CD14-positive monocyte (primary cell): ENCODE measurements around the gene SRD5A3. TPM values are rescaled to one million over a fixed set of nuclear protein-coding genes. Genes with fewer than 3 reads are reported as not detected.

ENCODE experiments used
- DNase-seq, 3 donors: peaks; one replicate each; pipeline ENCODE4 v3.0.0-alpha.2; 2011 to 2022
- H2AFZ ChIP-seq: 2 replicates; pipeline ENCODE4 v1.6.0; 2012; ENCODE audit warnings: mild to moderate bottlenecking, low read depth, low read length, inconsistent platforms; ENCODE audit not compliant: insufficient read depth, poor library complexity, severe bottlenecking
- H3K27ac ChIP-seq, 2 donors: 1 replicate in 1 of 2; 2 replicates in 1 of 2; pipeline ENCODE4 v1.5.1; 2012 to 2013; ENCODE audit warnings: low read length in 2 of 2, control low read depth in 1 of 2, inconsistent platforms in 1 of 2, low read depth in 1 of 2, mild to moderate bottlenecking in 1 of 2
- H3K27me3 ChIP-seq, 2 donors: one replicate each; pipeline versions ENCODE4 v1.6.0 to v1.6.1; 2011 to 2013; ENCODE audit warnings: low read length in 2 of 2; ENCODE audit not compliant: control insufficient read depth in 2 of 2, insufficient read depth in 2 of 2
- H3K36me3 ChIP-seq, 2 donors: replicated peaks in 1 of 2; 1 replicate in 1 of 2; 2 replicates in 1 of 2; pipeline versions ENCODE4 v1.5.1 to v1.6.1; 2012 to 2013; ENCODE audit warnings: low read length in 2 of 2, control low read depth in 1 of 2, inconsistent platforms in 1 of 2, mild to moderate bottlenecking in 1 of 2; ENCODE audit not compliant: insufficient read depth in 2 of 2, control insufficient read depth in 1 of 2
- H3K4me1 ChIP-seq, 2 donors: 1 replicate in 1 of 2; 2 replicates in 1 of 2; pipeline versions ENCODE4 v1.5.1 to v1.6.1; 2012 to 2013; ENCODE audit warnings: low read length in 2 of 2, control low read depth in 1 of 2, inconsistent platforms in 1 of 2, mild to moderate bottlenecking in 1 of 2, moderate library complexity in 1 of 2; ENCODE audit not compliant: insufficient read depth in 2 of 2, control insufficient read depth in 1 of 2
- H3K4me2 ChIP-seq: replicated peaks from 2 replicates; pipeline ENCODE3; 2012; ENCODE audit warnings: low read length, moderate library complexity, mild to moderate bottlenecking; ENCODE audit not compliant: poor library complexity, severe bottlenecking; ENCODE audit errors: extremely low read depth
- H3K4me3 ChIP-seq, 3 experiments: fragments of 200-600 bp in 1 of 3; sonication (generic) in 1 of 3; replicated peaks in 1 of 3; 1 replicate in 2 of 3; 2 replicates in 1 of 3; pipeline ENCODE4 v1.5.1; 2011 to 2013; ENCODE audit warnings: low read length in 3 of 3, mild to moderate bottlenecking in 3 of 3, control low read depth in 2 of 3, low read depth in 2 of 3, inconsistent platforms in 1 of 3, moderate library complexity in 1 of 3
- H3K79me2 ChIP-seq: 2 replicates; pipeline ENCODE4 v1.6.0; 2012; ENCODE audit warnings: mild to moderate bottlenecking, control low read depth, inconsistent platforms, low read length, moderate library complexity; ENCODE audit not compliant: insufficient read depth
- H3K9ac ChIP-seq: 2 replicates; pipeline ENCODE4 v1.6.0; 2017; ENCODE audit warnings: low read length, mild to moderate bottlenecking; ENCODE audit not compliant: insufficient read depth, poor library complexity, severe bottlenecking
- H3K9me3 ChIP-seq, 2 donors: replicated peaks in 1 of 2; 1 replicate in 1 of 2; 2 replicates in 1 of 2; pipeline versions ENCODE4 v1.5.1 to v1.6.1; 2012 to 2013; ENCODE audit warnings: low read length in 2 of 2, control low read depth in 1 of 2; ENCODE audit not compliant: control insufficient read depth in 1 of 2, insufficient read depth in 1 of 2
- H4K20me1 ChIP-seq: 2 replicates; pipeline ENCODE4 v1.6.0; 2012; ENCODE audit warnings: mild to moderate bottlenecking, low read length, control low read depth, moderate library complexity; ENCODE audit not compliant: insufficient read depth
- H3K27ac Mint-ChIP-seq, 7 donors: one replicate each; pipeline ENCODE4 v1.8.0; 2020; ENCODE audit warnings: mild to moderate bottlenecking in 7 of 7, mixed read lengths in 7 of 7, moderate library complexity in 6 of 7, inconsistent platforms in 2 of 7
- H3K27me3 Mint-ChIP-seq, 3 donors: one replicate each; pipeline ENCODE4 v1.8.0; 2021 to 2022; ENCODE audit warnings: low read depth in 3 of 3, mild to moderate bottlenecking in 3 of 3, mixed read lengths in 3 of 3, moderate library complexity in 3 of 3, inconsistent platforms in 1 of 3
- H3K36me3 Mint-ChIP-seq, 2 donors: one replicate each; pipeline ENCODE4 v1.8.0; 2020; ENCODE audit warnings: mixed read lengths in 2 of 2, inconsistent platforms in 1 of 2, mild to moderate bottlenecking in 1 of 2
- H3K4me1 Mint-ChIP-seq: one replicate; pipeline ENCODE4 v1.8.0; 2020; ENCODE audit warnings: mild to moderate bottlenecking, mixed read lengths
- H3K4me3 Mint-ChIP-seq, 2 donors: one replicate each; pipeline ENCODE4 v1.8.0; 2020; ENCODE audit warnings: mild to moderate bottlenecking in 2 of 2, mixed read lengths in 2 of 2, moderate library complexity in 1 of 2
- H3K9me3 Mint-ChIP-seq, 7 donors: one replicate each; pipeline ENCODE4 v1.8.0; 2020 to 2022; ENCODE audit warnings: mixed read lengths in 7 of 7, mild to moderate bottlenecking in 6 of 7, moderate library complexity in 6 of 7, inconsistent platforms in 2 of 7
- CTCF ChIP-seq: fragments of 200-600 bp; IDR thresholded peaks from one replicate; pipeline ENCODE4 v1.8.0; 2022; ENCODE audit warnings: antibody characterized with exemption, mild to moderate bottlenecking
- WGBS: methylation state at CpG from one replicate; pipeline ENCODE4 v1.1.5; 2013; ENCODE audit warnings: missing lambda C conversion rate; ENCODE audit not compliant: insufficient coverage; 5-methylcytosine and 5-hydroxymethylcytosine counted together
- intact Hi-C, 2 donors: fragments of 100-400 bp; cut with micrococcal nuclease; formaldehyde crosslinking; loops; one replicate each; pipeline versions ENCODE4 v1.15.0 to v1.15.1; 2023
- polyA plus RNA-seq, 3 donors: library from polyadenylated mRNA; depleted of rRNA in 1 of 3; unstranded in 2 of 3; stranded (reverse) in 1 of 3; fragments of 300-500 nt in 2 of 3; fragments of >200 nt in 1 of 3; fragmentation: Illumina TruSeq in 2 of 3; gene quantifications; 1 replicate in 2 of 3; 2 replicates in 1 of 3; pipeline ENCODE4 v1.2.3, GENCODE V29; 2012 to 2021
- small RNA-seq: library from RNA; depleted of rRNA; stranded (forward); fragments of <200 nt; gene quantifications from one replicate; pipeline ENCODE3, GENCODE V24; 2012; ENCODE audit warnings: low read depth; ENCODE audit not compliant: insufficient read length

The SRD5A3 gene
- polyA plus RNA-seq, 3 donors = 5.9 to 26.2 (median 16.2) TPM

DNA sequence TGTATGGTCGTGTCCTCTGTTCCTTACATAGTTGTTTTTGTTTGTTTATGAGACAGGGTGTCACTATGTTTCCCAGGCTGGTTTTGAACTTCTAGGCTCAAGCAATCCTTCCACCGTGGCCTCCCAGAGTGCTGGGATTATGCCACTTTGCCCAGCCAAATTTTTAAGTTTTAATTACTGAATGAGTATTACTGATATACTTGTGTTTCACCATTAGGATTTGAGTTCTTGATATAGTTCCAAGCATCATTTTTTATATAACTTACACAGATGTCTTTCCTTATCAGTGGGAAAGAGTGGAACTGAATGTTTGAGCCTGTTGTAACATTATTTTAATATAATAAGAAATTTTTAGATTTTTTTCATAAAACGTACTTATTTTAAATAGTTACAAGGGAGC, 70.1 kb downstream of the SRD5A3 start:
- Mint-ChIP-seq H3K36me3 (peaks cover 52 to 69% of the 10 kb centered on the region in 2 donors), H3K4me3 (no peak overlapping the region), H3K9me3 (no peaks in the 10 kb centered on the region), H3K4me1 (no peaks in the 10 kb centered on the region), H3K27ac (no peak overlapping the region), H3K27me3 (no peaks in the 10 kb centered on the region)
- H3K4me1 ChIP-seq = no peaks in the 10 kb centered on the region
- H3K36me3 ChIP-seq = peaks cover 82 to 92% of the 10 kb centered on the region in 2 donors
- H3K4me2 ChIP-seq = no peak overlapping the region
- no peak overlapping the region for H3K4me3 ChIP-seq
- no peak overlapping the region for H3K27ac ChIP-seq
- no peaks in the 10 kb centered on the region for H3K27me3 ChIP-seq
- H4K20me1 ChIP-seq = peaks cover 95% of the 10 kb centered on the region
- TF ChIP-seq CTCF = no peak
- intact Hi-C loops = no loop called here
- H3K9ac ChIP-seq = no peak overlapping the region
- no peaks in the 10 kb centered on the region for H3K9me3 ChIP-seq
- H3K79me2 ChIP-seq = peaks cover 91% of the 10 kb centered on the region
- no peak overlapping the region for H2AFZ ChIP-seq
- no peak for DNase-seq
- WGBS = 100% methylated on average over 1 of the region's 3 CpGs

Small RNA genes lying within 50 kb of the gene (small RNA-seq; reads per million reads assigned to genes)
- not detected for gene RF00019

Other genes with a start within 250 kb of the SRD5A3 start
- gene KDR, start 220.6 kb upstream of the SRD5A3 start, polyA plus RNA-seq = not detected
- 10 to 100 TPM; 77.4 to 96.4 (median 92.8) TPM for gene TMEM165, start 49.7 kb downstream of the SRD5A3 start, polyA plus RNA-seq
- gene CLOCK, start 200.7 kb downstream of the SRD5A3 start, polyA plus RNA-seq = 1 to 10 TPM; 1.9 to 3.7 (median 2.9) TPM
- not detected for gene PDCL2, start 246.0 kb downstream of the SRD5A3 start, polyA plus RNA-seq